Smooth muscle cell (in vitro differentiated cells): ENCODE measurements around the gene PAPLN. TPM values are rescaled to one million over a fixed set of nuclear protein-coding genes. Genes with fewer than 3 reads are reported as not detected.

Source experiments
- DNase-seq: peaks from one replicate; lab custom pipeline; 2025; ENCODE audit not compliant: unreplicated experiment; lab: John Stamatoyannopoulos, UW
- H2AFZ ChIP-seq: fragments of 200-600 bp; sonication (generic); 2 replicates; pipeline ENCODE4 v1.6.0; 2016; ENCODE audit warnings: antibody characterized with exemption, low read depth, mild to moderate bottlenecking
- H3F3A ChIP-seq: fragments of 200-600 bp; sonication (generic); 2 replicates; pipeline ENCODE4 v1.6.0; 2017; ENCODE audit warnings: antibody characterized with exemption, low read depth
- H3K27ac ChIP-seq: fragments of 200-600 bp; sonication (generic); 2 replicates; pipeline ENCODE4 v1.5.1; 2016; ENCODE audit warnings: low read depth, mild to moderate bottlenecking
- H3K27me3 ChIP-seq: fragments of 200-600 bp; sonication (generic); 2 replicates; pipeline ENCODE4 v1.6.1; 2016; ENCODE audit warnings: low read depth, mild to moderate bottlenecking
- H3K36me3 ChIP-seq: fragments of 200-600 bp; sonication (generic); 2 replicates; pipeline ENCODE4 v1.5.1; 2016; ENCODE audit warnings: low read depth
- H3K4me1 ChIP-seq: fragments of 200-600 bp; sonication (generic); 2 replicates; pipeline ENCODE4 v1.5.1; 2016; ENCODE audit warnings: low read depth
- H3K4me2 ChIP-seq: fragments of 200-600 bp; sonication (generic); 2 replicates; pipeline ENCODE4 v1.6.0; 2016; ENCODE audit warnings: mild to moderate bottlenecking
- H3K4me3 ChIP-seq: fragments of 200-600 bp; sonication (generic); 2 replicates; pipeline ENCODE4 v1.5.1; 2016; ENCODE audit warnings: mild to moderate bottlenecking
- H3K79me2 ChIP-seq: fragments of 200-600 bp; sonication (generic); 2 replicates; pipeline ENCODE4 v1.6.0; 2016; ENCODE audit warnings: low read depth, mild to moderate bottlenecking
- H3K9ac ChIP-seq: fragments of 200-600 bp; sonication (generic); 2 replicates; pipeline ENCODE4 v1.6.0; 2016; ENCODE audit warnings: low read depth
- H3K9me3 ChIP-seq: fragments of 200-600 bp; sonication (generic); replicated peaks from 2 replicates; pipeline ENCODE4 v1.5.1; 2016; ENCODE audit warnings: low read depth
- H4K20me1 ChIP-seq: fragments of 200-600 bp; sonication (generic); 2 replicates; pipeline ENCODE4 v1.6.0; 2016; ENCODE audit warnings: low read depth
- CTCF ChIP-seq: fragments of 200-600 bp; sonication (generic); IDR thresholded peaks from 2 replicates; pipeline ENCODE4 v1.5.1; 2017; ENCODE audit warnings: borderline replicate concordance, mild to moderate bottlenecking, antibody characterized with exemption; ENCODE audit not compliant: insufficient read depth, poor library complexity, severe bottlenecking
- WGBS: methylation state at CpG from one replicate; pipeline ENCODE4 v1.1.7; 2016; ENCODE audit warnings: low lambda C conversion rate; 5-methylcytosine and 5-hydroxymethylcytosine counted together
- polyA plus RNA-seq: library from polyadenylated mRNA; unstranded; fragments of >200 nt; fragmentation: Nextera tagmentation; extraction: Ambion mirVana; gene quantifications from 2 replicates; pipeline ENCODE4 v1.2.1, GENCODE V29; 2016
- total RNA-seq: library from RNA; depleted of rRNA; stranded (reverse); fragments of >200 nt; gene quantifications from 2 replicates; pipeline ENCODE4 v1.2.3, GENCODE V29; 2014

The PAPLN gene
- total and polyA plus RNA-seq, 2 experiments from 2014 or later: 1.5 to 3.3 TPM

DNA sequence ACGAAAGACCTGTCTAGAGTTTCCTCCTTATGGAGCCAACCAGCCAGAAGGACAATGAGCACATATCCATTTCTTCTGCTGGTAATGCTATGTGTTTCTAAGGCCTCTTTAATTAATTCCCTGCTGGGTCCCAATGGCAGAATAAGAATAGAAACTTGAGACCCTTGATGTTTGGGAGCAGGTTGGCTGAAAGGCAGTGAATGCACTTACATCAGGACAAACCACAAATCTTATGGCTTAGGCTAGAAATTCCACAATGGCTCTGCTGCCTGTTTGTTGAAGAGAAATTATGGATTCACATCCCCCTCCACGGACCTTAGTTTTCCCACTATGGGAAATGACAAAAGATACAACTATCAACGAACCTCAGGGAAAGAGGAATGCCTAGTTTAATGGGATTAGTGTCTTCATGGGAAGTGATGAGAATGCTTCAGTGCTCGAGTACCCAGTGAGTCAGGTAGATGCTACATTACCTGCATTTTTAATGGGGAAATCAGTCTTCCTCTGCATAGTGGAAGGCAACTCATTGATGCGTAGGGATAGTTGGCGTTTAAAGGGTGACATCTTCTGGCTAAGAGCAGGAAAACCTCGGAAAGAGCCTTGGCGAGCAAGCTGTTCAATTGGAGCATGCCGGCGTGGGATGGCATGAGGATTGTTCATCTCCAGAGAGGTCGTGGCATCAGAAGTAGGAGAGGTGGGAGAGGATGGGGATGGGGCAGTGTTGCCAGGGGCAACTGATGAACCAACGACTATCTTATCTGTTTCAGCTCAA lies 46.5 kb downstream of the PAPLN start:
- Histone ChIP-seq H3F3A (peaks cover 2% of the 10 kb centered on the region), H3K9me3 (no peaks in the 10 kb centered on the region), H4K20me1 (peaks cover 31% of the 10 kb centered on the region), H3K27ac (no peak overlapping the region), H3K27me3 (no peaks in the 10 kb centered on the region), H3K4me3 (no peak overlapping the region), H2AFZ (no peak overlapping the region), H3K79me2 (no peaks in the 10 kb centered on the region), H3K36me3 (peaks cover 30% of the 10 kb centered on the region), H3K4me2 (no peak overlapping the region), H3K4me1 (peaks cover 10% of the 10 kb centered on the region), H3K9ac (no peak overlapping the region)
- no peak for DNase-seq
- no peak for TF ChIP-seq CTCF
- 52% methylated on average over 12 of the region's 12 CpGs for WGBS

DNA sequence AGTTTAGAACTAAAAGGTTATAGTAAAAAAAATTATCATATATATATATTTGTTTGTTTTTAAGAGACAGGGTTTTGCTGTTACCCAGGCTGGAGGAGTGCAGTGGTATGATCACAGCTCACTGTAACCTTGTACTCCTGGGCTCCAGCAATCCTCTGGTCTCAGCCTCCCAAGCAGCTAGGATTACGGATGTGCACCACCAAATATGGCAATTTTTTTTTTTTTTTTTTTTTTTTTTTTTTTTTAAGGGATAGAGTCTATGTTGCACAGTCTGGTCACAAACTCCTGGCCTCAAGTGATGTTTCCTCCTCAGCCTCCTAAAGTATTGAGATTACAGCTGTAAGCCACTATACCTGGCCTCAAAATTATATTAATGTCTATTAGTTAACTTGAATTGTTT lies 48.7 kb downstream of the PAPLN start:
- Histone ChIP-seq H3K9ac (no peak overlapping the region), H3K36me3 (peaks cover 24% of the 10 kb centered on the region), H3K4me3 (no peak overlapping the region), H2AFZ (no peak overlapping the region), H3K9me3 (no peaks in the 10 kb centered on the region), H3K27ac (no peak overlapping the region), H3F3A (peaks cover 2% of the 10 kb centered on the region), H3K4me2 (no peak overlapping the region), H3K79me2 (no peaks in the 10 kb centered on the region), H3K27me3 (no peaks in the 10 kb centered on the region), H4K20me1 (peaks cover 46% of the 10 kb centered on the region), H3K4me1 (peaks cover 10% of the 10 kb centered on the region)
- TF ChIP-seq CTCF: no peak
- DNase-seq: no peak
- WGBS: 80% methylated on average over 1 of the region's 1 CpG

DNA sequence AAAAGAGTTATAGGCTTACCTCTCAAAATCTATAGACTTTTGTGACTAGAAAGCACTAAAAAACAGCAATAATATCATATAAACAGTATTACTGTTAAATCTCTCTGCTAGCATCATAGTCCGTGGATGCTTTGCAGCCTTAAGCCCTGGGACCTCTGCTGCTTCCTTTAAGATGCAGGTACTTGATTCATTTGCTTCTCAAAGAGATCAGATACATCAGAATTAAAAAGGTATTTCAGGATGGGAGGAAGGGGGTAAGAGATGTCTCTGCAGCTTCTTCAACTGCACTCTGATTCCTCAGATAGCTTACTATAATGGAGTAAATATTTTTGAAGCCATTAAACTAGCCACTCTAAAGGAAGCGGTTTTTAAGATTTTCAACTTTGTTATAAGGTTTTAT lies 49.3 kb downstream of the PAPLN start:
- WGBS: 85% methylated on average over 2 of the region's 2 CpGs
- Histone ChIP-seq H3K27ac (no peak overlapping the region), H3K36me3 (peaks cover 24% of the 10 kb centered on the region), H3K9me3 (no peaks in the 10 kb centered on the region), H4K20me1 (peaks cover 46% of the 10 kb centered on the region), H2AFZ (no peak overlapping the region), H3K27me3 (no peaks in the 10 kb centered on the region), H3K4me3 (no peak overlapping the region), H3K79me2 (no peaks in the 10 kb centered on the region), H3K9ac (no peak overlapping the region), H3K4me1 (peaks cover 10% of the 10 kb centered on the region), H3K4me2 (no peak overlapping the region), H3F3A (peaks cover 2% of the 10 kb centered on the region)
- no peak for TF ChIP-seq CTCF
- no peak for DNase-seq

DNA sequence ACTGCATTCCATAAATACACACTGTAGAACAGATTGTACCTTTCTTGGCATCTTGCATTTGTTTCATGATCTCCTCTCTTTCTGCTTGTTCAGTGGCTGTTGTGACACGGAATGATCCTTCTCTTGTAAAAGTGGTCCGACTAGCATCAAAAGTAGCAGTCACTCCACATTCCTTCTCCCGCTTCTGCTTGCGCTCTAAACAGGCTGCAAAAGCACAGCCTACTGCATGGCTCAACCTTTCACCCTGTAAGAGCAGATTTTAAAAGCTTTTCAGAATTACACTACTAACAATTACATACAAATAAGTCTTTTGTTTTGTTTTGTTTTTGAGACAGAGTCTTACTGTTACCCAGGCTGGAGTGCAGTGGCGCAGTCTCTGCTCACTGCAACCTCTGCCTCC lies 49.8 kb downstream of the PAPLN start:
- H4K20me1 ChIP-seq: peaks cover 49% of the 10 kb centered on the region
- H3K79me2 ChIP-seq: no peaks in the 10 kb centered on the region
- no peaks in the 10 kb centered on the region for H3K27me3 ChIP-seq
- 76% methylated on average over 5 of the region's 5 CpGs for WGBS
- no peak overlapping the region for H3K9ac ChIP-seq
- H3F3A ChIP-seq: peaks cover 2% of the 10 kb centered on the region
- no peak overlapping the region for H2AFZ ChIP-seq
- H3K4me3 ChIP-seq: no peak overlapping the region
- peaks cover 24% of the 10 kb centered on the region for H3K36me3 ChIP-seq
- no peak for DNase-seq
- TF ChIP-seq CTCF: no peak
- no peak overlapping the region for H3K4me2 ChIP-seq
- peaks cover 10% of the 10 kb centered on the region for H3K4me1 ChIP-seq
- H3K9me3 ChIP-seq: no peaks in the 10 kb centered on the region
- H3K27ac ChIP-seq: no peak overlapping the region
